ENCODE results near the gene COL10A1.
A peak's percentile ranks its signal among the peaks of the same experiment; 100 is the strongest.
"Not testable (repeated sequence)": the region's sequence is repeated elsewhere in the genome, so short reads cannot be mapped to it uniquely, and the experiment has no call there.

COL10A1 gene

DNA sequence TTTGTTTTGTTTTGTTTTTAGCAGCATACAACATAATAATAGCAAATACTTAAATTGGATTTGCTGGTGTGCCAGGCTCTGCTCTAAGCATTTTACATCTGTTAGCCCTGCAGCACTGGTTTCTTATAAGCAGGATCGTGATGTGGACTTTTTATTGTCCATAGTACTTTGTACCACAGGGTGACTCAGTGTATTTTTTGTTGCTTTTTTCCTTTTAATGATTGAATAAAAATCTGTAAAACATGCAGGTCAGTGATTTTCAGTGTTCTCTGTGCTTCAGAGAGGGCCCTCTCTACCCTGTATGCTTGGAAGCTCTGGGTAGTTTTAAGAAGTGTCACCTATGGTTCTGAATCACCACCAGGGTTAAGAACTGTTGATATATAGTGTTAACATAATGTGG is 21.3 kb downstream of the COL10A1 start:
- ATAC-seq (no peak), DNase-seq (no peak)
- Mint-ChIP-seq H3K27ac (no peak overlapping the region), H3K9me3 (no peaks in the 10 kb centered on the region), H3K4me3 (no peak overlapping the region), H3K27me3 (no peaks in the 10 kb centered on the region), H3K4me1 (peaks cover 55% of the 10 kb centered on the region)

DNA sequence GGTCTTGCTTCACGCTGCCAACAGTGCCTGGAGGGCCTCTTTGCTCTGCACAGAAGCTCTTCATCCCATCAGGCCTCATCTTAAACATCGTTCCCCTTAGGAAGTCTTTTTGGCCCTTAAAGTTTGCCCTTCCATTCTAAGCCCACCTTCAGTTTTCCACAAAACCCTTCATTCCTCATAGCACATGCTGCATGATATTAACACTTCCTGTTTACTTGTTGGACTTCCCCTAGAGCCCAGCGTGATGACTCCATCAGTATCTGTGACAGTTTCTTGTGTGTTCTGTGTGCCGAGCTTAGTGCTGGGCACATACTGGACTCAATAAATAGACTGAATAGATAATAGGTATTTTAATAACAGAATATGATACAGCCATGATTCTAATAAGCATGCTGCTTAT is 23.1 kb downstream of the COL10A1 start:
- DNase-seq = no peak
- Mint-ChIP-seq H3K27ac (peak overlapping the region in 1 of 2 donors; percentile 72), H3K9me3 (no peaks in the 10 kb centered on the region), H3K4me1 (peaks cover 61% of the 10 kb centered on the region), H3K4me3 (peak overlapping the region; percentile 93 to 95), H3K27me3 (no peaks in the 10 kb centered on the region)
- ATAC-seq = no peak

DNA sequence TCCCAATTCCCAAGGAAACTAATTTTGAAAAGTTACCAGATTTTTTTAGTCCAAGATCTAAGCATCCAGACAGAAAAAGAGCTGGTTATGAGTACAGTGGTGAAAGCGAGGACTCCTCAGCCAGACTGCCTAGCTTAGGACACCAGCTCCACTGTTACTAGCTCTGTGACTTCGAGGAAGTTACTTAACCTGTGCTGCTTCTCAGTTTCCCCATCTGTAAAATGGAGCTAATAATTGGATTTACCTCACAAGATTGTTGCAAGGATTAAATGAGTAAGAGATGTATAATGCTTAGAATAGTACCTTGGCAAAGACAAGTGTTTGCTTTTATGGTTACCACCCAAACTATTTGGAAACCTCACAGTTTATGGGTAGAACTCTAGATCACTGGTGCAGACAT is 24.1 kb downstream of the COL10A1 start:
- ATAC-seq (no peak), DNase-seq (no peak)
- Mint-ChIP-seq H3K4me3 (peak overlapping the region; percentile 93 to 95), H3K9me3 (no peaks in the 10 kb centered on the region), H3K27me3 (no peaks in the 10 kb centered on the region), H3K27ac (peak overlapping the region; percentile 70 to 74), H3K4me1 (peaks cover 61% of the 10 kb centered on the region)

DNA sequence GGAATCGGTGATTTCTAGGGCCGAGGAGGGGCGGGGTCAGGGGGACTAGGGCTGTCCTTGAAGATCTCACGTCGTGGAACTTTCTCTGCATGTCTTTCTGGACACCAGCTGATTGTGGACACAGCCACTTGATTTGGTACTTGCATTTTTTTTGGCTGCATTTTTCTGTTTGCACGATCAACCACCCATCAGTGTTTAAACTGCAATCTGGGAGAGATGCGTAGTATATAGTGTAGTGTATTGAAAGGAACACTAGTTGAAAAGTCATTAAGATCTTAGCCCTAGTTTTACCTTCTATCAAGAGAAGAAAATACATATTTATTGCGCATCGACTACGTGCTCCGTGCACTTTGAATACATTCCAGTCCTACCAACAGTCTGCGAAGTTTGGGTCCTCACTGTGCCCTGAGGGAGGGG is 24.6 kb downstream of the COL10A1 start:
- H3K9me3 Mint-ChIP-seq = peaks cover under 1 to 4% of the 10 kb centered on the region in 2 donors
- peaks cover 61% of the 10 kb centered on the region for H3K4me1 Mint-ChIP-seq
- H3K4me3 Mint-ChIP-seq = peak overlapping the region; percentile 93 to 95
- no peaks in the 10 kb centered on the region for H3K27me3 Mint-ChIP-seq
- DNase-seq = no peak
- peak overlapping the region; percentile 70 to 94 for H3K27ac Mint-ChIP-seq
- ATAC-seq = peak; percentile 4

DNA sequence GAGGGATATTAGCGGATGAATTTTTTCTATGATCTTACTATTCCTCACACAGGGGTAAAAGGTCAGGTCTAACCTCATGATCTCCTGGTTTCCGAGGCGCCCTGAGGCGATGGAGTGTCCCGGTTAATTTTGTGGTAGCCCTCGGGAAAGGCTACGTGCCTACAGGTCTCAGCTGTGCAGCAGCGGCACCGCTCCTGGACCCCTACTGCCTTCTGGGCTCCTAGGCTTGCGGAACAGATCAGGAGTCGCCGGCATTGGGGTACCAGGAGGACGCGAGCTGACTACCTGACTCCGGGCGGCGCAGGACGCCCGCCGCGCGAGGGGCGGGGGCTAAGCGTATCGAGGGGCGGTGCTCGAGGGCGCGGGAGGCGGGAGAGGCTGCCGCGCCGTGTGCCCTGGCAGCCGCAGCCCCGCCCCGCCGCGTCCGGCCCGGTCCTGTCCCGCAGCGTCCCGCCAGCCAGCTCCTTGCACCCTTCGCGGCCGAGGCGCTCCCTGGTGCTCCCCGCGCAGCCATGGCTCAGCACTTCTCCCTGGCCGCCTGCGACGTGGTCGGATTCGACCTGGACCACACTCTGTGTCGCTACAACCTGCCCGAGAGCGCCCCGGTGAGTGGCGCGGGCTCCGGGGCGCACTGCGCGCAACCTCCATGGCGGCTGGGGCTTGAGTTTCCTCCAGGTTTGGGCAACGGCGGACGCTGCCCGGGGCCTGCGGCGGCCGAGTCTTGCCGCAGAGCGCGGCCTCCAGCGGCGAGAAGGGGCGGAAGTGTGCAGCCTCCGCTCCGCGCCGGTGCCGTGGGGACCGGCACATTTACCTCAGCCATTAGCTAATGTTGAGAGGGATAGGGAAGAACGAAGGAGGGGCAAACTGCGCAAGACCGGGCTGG is 25.3 kb downstream of the COL10A1 start, which contains the start of gene NT5DC1:
Gene NT5DC1 (plus strand): TSS at position 435 of the 883 bp plus-strand sequence. CDS start 78 bp downstream, at position 513.
- DNase-seq = peak; percentile 86 to 87
- Mint-ChIP-seq H3K27ac (peak within 1 kb of the TSS; percentile 85 to 94), H3K27me3 (no peaks in the 10 kb centered on the region), H3K4me3 (peak within 1 kb of the TSS; percentile 93 to 95), H3K4me1 (peaks cover 56% of the 10 kb centered on the region), H3K9me3 (peaks cover 7 to 11% of the 10 kb centered on the region in 2 donors)
- peak; percentile 92 for ATAC-seq

DNA sequence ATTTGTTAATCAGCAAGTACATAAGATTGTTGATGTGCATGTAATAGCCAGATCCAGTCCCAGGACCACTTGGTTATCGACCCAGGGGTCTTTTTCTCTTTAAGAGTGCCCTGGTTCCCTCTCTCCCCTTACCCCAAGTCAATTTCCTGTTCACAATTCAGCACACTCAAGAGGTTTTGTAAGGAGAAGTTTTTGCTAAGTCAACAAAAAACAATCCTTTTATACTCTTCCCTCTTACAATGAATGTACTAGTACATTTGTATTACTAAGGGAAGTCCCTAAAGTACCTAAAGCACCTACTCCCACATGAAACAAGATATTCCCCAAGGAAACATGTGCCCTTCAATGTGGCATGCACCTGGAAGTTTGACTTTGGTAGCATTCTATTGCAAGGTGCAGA is 26.9 kb downstream of the COL10A1 start:
- H3K9me3 Mint-ChIP-seq = peaks cover 10 to 14% of the 10 kb centered on the region in 2 donors
- H3K4me1 Mint-ChIP-seq = peaks cover 41% of the 10 kb centered on the region
- H3K27ac Mint-ChIP-seq = no peak overlapping the region
- DNase-seq = no peak
- no peak overlapping the region for H3K4me3 Mint-ChIP-seq
- ATAC-seq = no peak
- no peaks in the 10 kb centered on the region for H3K27me3 Mint-ChIP-seq

DNA sequence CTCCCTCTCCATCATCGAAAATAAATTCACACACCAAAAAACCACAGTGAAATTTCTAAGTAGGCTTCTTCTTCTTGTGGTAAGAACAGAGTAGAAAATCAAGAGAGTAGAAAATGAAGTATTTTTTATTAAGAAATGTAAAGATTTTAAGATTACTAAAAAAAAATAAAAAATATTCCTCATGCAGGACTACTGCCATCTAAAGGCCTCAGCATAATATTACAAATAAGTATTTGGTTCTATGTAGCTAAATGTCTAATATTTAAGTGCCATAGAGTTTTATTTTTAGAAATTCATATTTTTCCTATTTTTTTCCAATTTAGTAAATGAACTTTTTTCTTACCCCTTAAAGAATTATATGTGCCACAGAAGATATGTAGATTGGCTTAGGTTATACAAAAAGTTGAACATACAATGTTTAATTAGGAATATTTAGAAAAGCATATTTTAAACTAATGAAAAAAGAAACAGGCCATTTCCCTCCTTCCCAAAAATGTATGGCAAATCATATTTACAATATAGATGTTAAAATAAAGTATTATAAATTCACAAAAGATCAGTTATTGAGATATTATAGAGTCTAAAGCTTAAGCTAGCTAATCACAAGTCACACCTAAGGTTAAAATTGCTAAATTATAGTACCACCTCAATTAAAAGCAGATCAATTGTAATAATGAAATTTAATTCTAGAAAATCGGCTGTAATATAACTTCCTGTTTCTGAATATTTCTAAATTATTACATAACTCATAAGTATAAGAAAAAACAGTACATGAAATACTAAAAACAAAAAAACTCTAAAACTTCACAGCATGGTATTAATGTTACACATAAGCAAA is 28.7 kb downstream of the COL10A1 start:
- peaks cover 23% of the 10 kb centered on the region for H3K4me1 Mint-ChIP-seq

DNA sequence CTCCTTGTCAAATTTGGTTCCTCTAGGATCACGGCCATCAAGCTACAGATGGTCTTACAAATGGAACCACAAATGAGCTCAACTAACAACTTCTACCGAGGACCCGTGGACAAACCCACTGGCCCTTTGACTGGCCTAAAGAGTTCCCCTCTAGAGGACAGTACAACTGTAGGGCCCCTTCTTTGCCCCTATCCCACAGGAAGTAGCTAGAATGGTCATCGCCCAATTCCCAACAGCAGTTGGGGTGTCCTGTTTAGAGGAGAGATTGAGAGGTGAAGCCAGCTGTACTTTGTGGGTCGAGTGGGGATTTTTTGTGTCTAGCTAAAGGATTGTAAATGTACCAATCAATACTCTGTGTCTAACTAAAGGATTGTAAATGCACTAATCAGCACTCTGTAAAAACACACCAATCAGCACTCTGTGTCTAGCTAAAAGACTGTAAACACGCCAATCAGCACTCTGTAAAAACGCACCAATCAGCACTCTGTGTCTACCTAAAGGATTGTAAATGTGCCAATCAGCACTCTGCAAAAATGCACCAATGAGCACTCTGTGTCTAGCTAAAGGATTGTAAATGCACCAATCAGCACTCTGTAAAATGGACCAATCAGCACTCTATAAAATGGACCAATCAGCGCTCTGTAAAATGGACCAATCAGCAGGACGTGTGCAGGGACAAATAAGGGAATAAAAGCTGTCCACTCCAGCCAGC is 29.7 kb downstream of the COL10A1 start:
- ATAC-seq, DNase-seq, H3K27ac Mint-ChIP-seq, H3K4me3 Mint-ChIP-seq: not testable (repeated sequence)
- Mint-ChIP-seq H3K27me3 (peaks cover 15% of the 10 kb centered on the region), H3K9me3 (peaks cover 10 to 14% of the 10 kb centered on the region in 2 donors), H3K4me1 (peaks cover 15% of the 10 kb centered on the region)

More for the DNA sequence above, 28.7 kb downstream of the COL10A1 start:
- no peak overlapping the region for H3K27ac Mint-ChIP-seq
- ATAC-seq (no peak), DNase-seq (no peak)
- no peak overlapping the region for H3K4me3 Mint-ChIP-seq
- H3K9me3 Mint-ChIP-seq = peaks cover 10 to 14% of the 10 kb centered on the region in 2 donors
- H3K27me3 Mint-ChIP-seq = peaks cover 11% of the 10 kb centered on the region

DNA sequence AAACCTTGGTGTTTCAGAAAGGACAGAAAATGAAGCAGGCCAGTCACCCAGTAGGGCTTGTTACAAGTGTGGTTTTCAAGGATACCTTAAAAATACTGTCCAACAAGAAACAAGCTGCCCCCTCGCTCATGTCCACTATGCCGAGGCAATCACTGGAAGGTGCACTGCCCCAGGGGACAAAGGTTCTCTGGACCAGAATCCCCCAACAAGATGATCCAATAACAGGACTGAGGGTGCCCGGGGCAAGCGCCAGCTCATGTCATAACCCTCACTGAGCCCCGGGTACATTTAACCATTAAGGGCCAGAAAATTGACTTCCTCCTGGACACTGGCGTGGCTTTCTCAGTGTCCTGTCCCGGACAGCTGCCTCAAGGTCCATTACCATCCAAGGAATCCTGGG is 31.9 kb downstream of the COL10A1 start:
- Mint-ChIP-seq H3K4me3 (no peak overlapping the region), H3K27ac (no peak overlapping the region), H3K9me3 (peaks cover 10 to 14% of the 10 kb centered on the region in 2 donors), H3K27me3 (peaks cover 15% of the 10 kb centered on the region), H3K4me1 (peaks cover under 1% of the 10 kb centered on the region)
- DNase-seq = no peak
- ATAC-seq = no peak

DNA sequence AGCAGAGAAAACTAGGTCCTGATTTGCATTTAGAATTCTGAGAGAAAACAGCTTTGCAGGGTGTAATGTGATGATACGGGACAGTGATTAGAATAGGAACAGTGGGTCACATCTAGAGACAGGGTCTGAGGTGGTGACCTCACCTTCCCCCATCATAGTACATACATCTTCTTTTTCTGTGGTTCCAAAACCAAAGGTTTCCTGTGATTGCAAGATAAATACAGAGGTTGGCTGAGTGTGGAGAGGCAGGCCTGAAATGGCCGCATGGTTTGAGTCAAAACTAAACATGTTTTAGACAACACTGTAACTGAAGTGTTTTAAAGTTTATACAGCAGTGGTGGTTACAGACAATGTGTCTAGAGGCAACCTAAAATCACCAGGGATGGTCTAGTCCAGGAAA is 35.7 kb downstream of the COL10A1 start:
- Mint-ChIP-seq H3K4me3 (no peak overlapping the region), H3K4me1 (no peaks in the 10 kb centered on the region), H3K27ac (no peak overlapping the region), H3K9me3 (no peaks in the 10 kb centered on the region), H3K27me3 (peaks cover 15% of the 10 kb centered on the region)
- DNase-seq = no peak
- ATAC-seq = peak; percentile 94

DNA sequence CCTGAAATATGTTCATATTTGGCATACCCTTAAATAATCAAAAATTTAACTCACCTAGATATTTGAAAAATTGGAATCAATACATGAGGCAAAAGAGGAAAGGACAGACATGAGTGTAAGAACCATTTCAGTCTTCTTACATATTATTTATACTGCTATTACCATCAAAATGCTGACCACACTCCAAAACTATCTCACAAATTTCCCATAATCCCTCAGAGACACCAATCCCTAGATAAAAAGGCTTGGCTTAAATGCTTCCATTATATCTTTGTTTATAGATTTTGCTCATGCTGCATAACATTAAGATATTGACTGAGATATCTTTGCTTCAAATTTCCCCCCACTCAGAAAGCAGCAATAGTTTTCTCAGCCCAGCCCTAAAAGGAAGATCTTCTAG is 37.0 kb downstream of the COL10A1 start:
- DNase-seq (no peak), ATAC-seq (no peak)
- no peaks in the 10 kb centered on the region for H3K4me1 Mint-ChIP-seq
- H3K27ac Mint-ChIP-seq = no peak overlapping the region
- H3K27me3 Mint-ChIP-seq = peaks cover 15% of the 10 kb centered on the region
- no peak overlapping the region for H3K4me3 Mint-ChIP-seq
- no peaks in the 10 kb centered on the region for H3K9me3 Mint-ChIP-seq

DNA sequence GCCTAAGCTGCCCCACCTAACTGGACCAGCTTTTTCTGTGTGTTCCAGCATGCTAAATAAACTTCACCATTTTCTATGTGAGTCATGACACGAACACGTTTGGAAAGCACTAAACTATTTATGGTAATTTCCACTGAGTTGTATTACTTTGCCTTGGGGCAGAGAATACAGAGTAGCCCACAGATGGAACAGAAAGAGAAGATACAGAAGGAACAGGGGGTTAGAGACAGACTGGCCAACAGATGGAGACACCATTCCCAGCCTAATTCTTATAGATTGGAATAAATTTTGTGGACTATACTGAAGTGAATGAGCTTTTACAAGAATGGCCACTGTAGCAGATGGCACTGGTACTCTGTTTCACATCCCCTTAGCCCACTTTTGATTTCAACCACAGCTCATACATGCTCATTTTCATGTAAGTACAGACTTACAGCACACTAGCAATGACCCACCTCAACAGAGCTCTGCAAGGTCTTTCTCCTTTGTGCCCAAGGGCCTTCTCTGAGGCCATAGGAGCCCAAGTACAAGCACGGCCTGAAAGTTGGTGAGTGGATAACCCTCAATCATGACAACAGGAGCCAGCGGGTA is 38.4 kb downstream of the COL10A1 start:
- no peak overlapping the region for H3K4me3 Mint-ChIP-seq
- H3K4me1 Mint-ChIP-seq = no peaks in the 10 kb centered on the region
- H3K27me3 Mint-ChIP-seq = peaks cover 8% of the 10 kb centered on the region
- ATAC-seq = no peak
- no peak for DNase-seq
- no peak overlapping the region for H3K27ac Mint-ChIP-seq
- no peaks in the 10 kb centered on the region for H3K9me3 Mint-ChIP-seq

DNA sequence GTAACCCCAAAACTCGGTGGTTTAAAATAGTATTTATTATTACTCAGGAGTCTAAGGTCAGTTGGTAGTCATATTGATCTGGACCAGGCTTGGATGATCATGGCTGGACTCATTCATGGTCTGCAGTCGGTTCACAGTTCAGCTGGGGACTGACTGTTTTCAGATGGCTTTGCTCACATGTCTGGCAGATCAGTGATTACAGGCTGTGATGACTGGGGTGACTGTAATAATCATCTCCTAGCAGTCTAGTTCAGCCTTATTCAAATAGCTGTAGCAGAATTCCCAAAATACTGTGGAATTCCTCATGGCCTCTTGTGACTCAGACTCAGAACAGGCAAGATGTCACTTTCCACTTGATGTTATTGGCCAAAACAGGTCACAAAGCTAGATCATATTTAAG is 41.6 kb downstream of the COL10A1 start:
- DNase-seq = no peak
- ATAC-seq = no peak
- Mint-ChIP-seq H3K4me3 (no peak overlapping the region), H3K27ac (no peak overlapping the region), H3K4me1 (no peaks in the 10 kb centered on the region), H3K27me3 (no peaks in the 10 kb centered on the region), H3K9me3 (no peaks in the 10 kb centered on the region)

DNA sequence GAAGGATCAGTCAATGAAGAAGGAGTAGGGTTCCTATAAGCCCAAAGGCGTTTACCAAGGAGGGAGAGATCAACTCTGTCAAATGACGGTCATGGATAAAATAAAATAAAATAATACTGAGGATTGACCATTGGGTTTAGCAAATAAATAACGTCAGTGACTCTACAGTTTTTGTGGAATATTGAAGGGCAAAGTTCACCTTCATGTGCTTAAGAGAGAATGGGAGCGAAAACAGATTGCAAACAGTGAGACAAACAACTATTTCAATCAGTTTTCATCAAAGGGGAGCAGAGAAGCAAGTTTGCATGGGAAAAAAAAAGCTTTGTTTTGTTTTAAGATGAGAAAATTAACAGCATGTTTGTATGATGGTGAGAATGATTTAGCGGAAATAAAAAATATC is 42.9 kb downstream of the COL10A1 start:
- DNase-seq = no peak
- Mint-ChIP-seq H3K4me3 (no peak overlapping the region), H3K27me3 (no peaks in the 10 kb centered on the region), H3K9me3 (no peaks in the 10 kb centered on the region), H3K4me1 (no peaks in the 10 kb centered on the region), H3K27ac (no peak overlapping the region)
- no peak for ATAC-seq

DNA sequence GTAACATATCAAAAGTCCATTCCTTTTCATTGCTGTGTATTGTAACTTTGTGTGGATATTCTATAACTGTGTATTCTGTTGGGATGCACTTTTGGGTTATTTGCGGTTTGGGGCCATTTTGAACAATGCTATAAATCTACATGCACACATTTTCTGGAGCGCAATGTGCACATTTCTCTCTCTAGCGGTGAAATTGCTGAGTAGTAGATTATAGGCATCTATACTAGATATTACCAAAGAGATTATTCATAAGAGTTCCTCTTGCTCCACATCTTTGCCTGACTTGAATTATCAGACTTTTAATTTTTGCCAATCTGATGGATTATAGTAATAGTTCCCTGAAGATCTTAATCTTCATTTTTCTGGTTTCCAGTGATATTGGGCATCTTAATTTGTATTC is 47.0 kb downstream of the COL10A1 start:
- peaks cover 6% of the 10 kb centered on the region for H3K27me3 Mint-ChIP-seq

More for the DNA sequence above, 47.0 kb downstream of the COL10A1 start:
- DNase-seq (no peak), ATAC-seq (no peak)
- no peak overlapping the region for H3K27ac Mint-ChIP-seq
- H3K9me3 Mint-ChIP-seq = no peaks in the 10 kb centered on the region
- no peaks in the 10 kb centered on the region for H3K4me1 Mint-ChIP-seq
- no peak overlapping the region for H3K4me3 Mint-ChIP-seq
